Neural cell (in vitro differentiated cells): ENCODE data around the gene METTL8. TPM values are rescaled to one million over a fixed set of nuclear protein-coding genes. Genes with fewer than 3 reads are reported as not detected.

Source experiments
- H2AFZ ChIP-seq: fragments of 200-600, 300-800 bp; sonication (generic), shearing (Covaris generic); 2 replicates; pipeline ENCODE4 v1.6.0; 2014; ENCODE audit warnings: low read depth, mild to moderate bottlenecking, antibody characterized with exemption, low read length, moderate library complexity
- H3F3A ChIP-seq: fragments of 200-600 bp; shearing (Covaris generic); 2 replicates; pipeline ENCODE4 v1.6.1; 2016; ENCODE audit warnings: mild to moderate bottlenecking, moderate library complexity, mixed read lengths, antibody characterized with exemption, low read length; ENCODE audit not compliant: insufficient read depth, poor library complexity, severe bottlenecking
- H3K27ac ChIP-seq: fragments of 200-600, 300-800 bp; sonication (generic), shearing (Covaris generic); 2 replicates; pipeline ENCODE4 v1.5.1; 2014; ENCODE audit warnings: mild to moderate bottlenecking, low read length, moderate library complexity
- H3K27me3 ChIP-seq: fragments of 300-800, 200-600 bp; sonication (generic), shearing (Covaris generic); 2 replicates; pipeline ENCODE4 v1.6.0; 2014; ENCODE audit warnings: mild to moderate bottlenecking, low read depth, low read length, moderate library complexity; ENCODE audit not compliant: insufficient read depth
- H3K36me3 ChIP-seq: fragments of 300-800, 200-600 bp; sonication (generic), shearing (Covaris generic); 2 replicates; pipeline ENCODE4 v1.5.1; 2014; ENCODE audit warnings: mild to moderate bottlenecking, antibody characterized with exemption, low read length, moderate library complexity; ENCODE audit not compliant: insufficient read depth
- H3K4me2 ChIP-seq: fragments of 300-800, 200-600 bp; sonication (generic), shearing (Covaris generic); 2 replicates; pipeline ENCODE4 v1.6.0; 2014; ENCODE audit warnings: mild to moderate bottlenecking, low read length
- H3K4me3 ChIP-seq: fragments of 300-800, 200-600 bp; sonication (generic), shearing (Covaris generic); 2 replicates; pipeline ENCODE4 v1.5.1; 2014; ENCODE audit warnings: mild to moderate bottlenecking, low read length, moderate library complexity
- H3K79me2 ChIP-seq: fragments of 200-600 bp; shearing (Covaris generic); replicated peaks from 2 replicates; pipeline ENCODE4 v1.6.0; 2014; ENCODE audit warnings: mild to moderate bottlenecking, low read length, moderate library complexity; ENCODE audit not compliant: insufficient read depth
- H3K9ac ChIP-seq: fragments of 300-800, 200-600 bp; sonication (generic), shearing (Covaris generic); 2 replicates; pipeline ENCODE4 v1.6.1; 2016; ENCODE audit warnings: mild to moderate bottlenecking, low read length, mixed read lengths
- H3K9me2 ChIP-seq: fragments of 200-600 bp; shearing (Covaris generic); 2 replicates; pipeline ENCODE4 v1.6.1; 2016; ENCODE audit warnings: mild to moderate bottlenecking, low read length, mixed read lengths; ENCODE audit not compliant: insufficient read depth
- H3K9me3 ChIP-seq: fragments of 200-600, 300-800 bp; sonication (generic), shearing (Covaris generic); 2 replicates; pipeline ENCODE4 v1.6.1; 2016; ENCODE audit warnings: mild to moderate bottlenecking, mixed run types, low read length, moderate library complexity, mixed read lengths
- H4K20me1 ChIP-seq: fragments of 200-600 bp; shearing (Covaris generic); 2 replicates; pipeline ENCODE4 v1.6.1; 2016; ENCODE audit warnings: mild to moderate bottlenecking, mixed run types; ENCODE audit not compliant: insufficient read depth
- CTCF ChIP-seq: fragments of 450-650 bp; IDR thresholded peaks from 2 replicates; pipeline ENCODE4 v1.5.1; 2014; ENCODE audit warnings: antibody characterized with exemption, mild to moderate bottlenecking, moderate library complexity; ENCODE audit not compliant: poor library complexity, severe bottlenecking
- EP300 ChIP-seq: fragments of 450-650 bp; conservative IDR thresholded peaks from 2 replicates; pipeline ENCODE4 v1.6.1; 2014; ENCODE audit warnings: antibody characterized with exemption, mild to moderate bottlenecking, moderate library complexity; ENCODE audit not compliant: poor library complexity, severe bottlenecking
- EZH2 ChIP-seq: fragments of 200-600, 300-800 bp; shearing (Covaris generic), sonication (generic); IDR thresholded peaks from 2 replicates; pipeline ENCODE4 v1.6.1; 2014; ENCODE audit warnings: antibody characterized with exemption, low read length, borderline replicate concordance, mild to moderate bottlenecking; ENCODE audit not compliant: insufficient read depth, poor library complexity, severe bottlenecking
- MXI1 ChIP-seq: fragments of 450-650 bp; conservative IDR thresholded peaks from 2 replicates; pipeline ENCODE4 v1.6.1; 2014; ENCODE audit warnings: antibody characterized with exemption, mild to moderate bottlenecking; ENCODE audit not compliant: poor library complexity, severe bottlenecking
- POLR2AphosphoS5 ChIP-seq: IDR thresholded peaks from 2 replicates; pipeline ENCODE4 v1.6.1; 2012
- RAD21 ChIP-seq: fragments of 450-650 bp; conservative IDR thresholded peaks from 2 replicates; pipeline ENCODE4 v1.6.1; 2014; ENCODE audit warnings: antibody characterized with exemption, mild to moderate bottlenecking, moderate library complexity
- REST ChIP-seq: IDR thresholded peaks from 2 replicates; pipeline ENCODE4 v1.6.1; 2012; ENCODE audit warnings: borderline replicate concordance
- SMC3 ChIP-seq: fragments of 450-650 bp; conservative IDR thresholded peaks from 2 replicates; pipeline ENCODE4 v1.6.1; 2014; ENCODE audit warnings: antibody characterized with exemption, mild to moderate bottlenecking, moderate library complexity; ENCODE audit not compliant: poor library complexity
- TAF1 ChIP-seq: IDR thresholded peaks from 2 replicates; pipeline ENCODE4 v1.6.1; 2012; ENCODE audit warnings: low read depth
- polyA plus RNA-seq: library from polyadenylated mRNA; depleted of rRNA; stranded (reverse); fragments of >200 nt; gene quantifications from 2 replicates; pipeline ENCODE4 v1.2.3, GENCODE V29; 2014

METTL8 gene
- polyA plus RNA-seq, 1 donor from 2014 or later, result 13.7 TPM

GRCh38 chr2:171404261-171404660, 29.5 kb downstream of the METTL8 start:
- no peak overlapping the region for H3K4me2 ChIP-seq
- no peaks in the 10 kb centered on the region for H3F3A ChIP-seq
- no peaks in the 10 kb centered on the region for H3K9me2 ChIP-seq
- no peaks in the 10 kb centered on the region for H3K27me3 ChIP-seq
- H3K79me2 ChIP-seq, result no peaks in the 10 kb centered on the region
- TF ChIP-seq TAF1, result no peak
- no peak for TF ChIP-seq SMC3
- no peak for TF ChIP-seq CTCF
- TF ChIP-seq EZH2, result no peak
- no peak for TF ChIP-seq POLR2AphosphoS5
- no peak for TF ChIP-seq MXI1
- TF ChIP-seq EP300, result no peak
- no peak for TF ChIP-seq REST
- TF ChIP-seq RAD21, result no peak
- no peaks in the 10 kb centered on the region for H3K9me3 ChIP-seq
- H3K36me3 ChIP-seq, result no peaks in the 10 kb centered on the region
- H3K27ac ChIP-seq, result no peak overlapping the region
- H3K4me3 ChIP-seq, result no peak overlapping the region
- no peaks in the 10 kb centered on the region for H4K20me1 ChIP-seq
- no peak overlapping the region for H3K9ac ChIP-seq
- H2AFZ ChIP-seq, result no peak overlapping the region

GRCh38 chr2:171402906-171403580, 30.7 kb downstream of the METTL8 start:
- Histone ChIP-seq H3K9me2 (no peaks in the 10 kb centered on the region), H3K9ac (no peak overlapping the region), H3K4me2 (no peak overlapping the region), H3K36me3 (no peaks in the 10 kb centered on the region), H4K20me1 (no peaks in the 10 kb centered on the region), H3K27ac (no peak overlapping the region), H3K9me3 (no peaks in the 10 kb centered on the region), H3F3A (no peaks in the 10 kb centered on the region), H3K79me2 (no peaks in the 10 kb centered on the region), H2AFZ (no peak overlapping the region), H3K4me3 (no peak overlapping the region), H3K27me3 (no peaks in the 10 kb centered on the region)
- no peak for TF ChIP-seq EZH2
- TF ChIP-seq EP300, result no peak
- no peak for TF ChIP-seq CTCF
